Measurements from ENCODE around the gene C11orf24. TPM values are rescaled to one million over a fixed set of nuclear protein-coding genes. Genes with fewer than 3 reads are reported as not detected.

The C11orf24 gene
- total RNA-seq, 4 donors from 2014 or later = 15.1 to 48.7 (median 26.0) TPM

DNA sequence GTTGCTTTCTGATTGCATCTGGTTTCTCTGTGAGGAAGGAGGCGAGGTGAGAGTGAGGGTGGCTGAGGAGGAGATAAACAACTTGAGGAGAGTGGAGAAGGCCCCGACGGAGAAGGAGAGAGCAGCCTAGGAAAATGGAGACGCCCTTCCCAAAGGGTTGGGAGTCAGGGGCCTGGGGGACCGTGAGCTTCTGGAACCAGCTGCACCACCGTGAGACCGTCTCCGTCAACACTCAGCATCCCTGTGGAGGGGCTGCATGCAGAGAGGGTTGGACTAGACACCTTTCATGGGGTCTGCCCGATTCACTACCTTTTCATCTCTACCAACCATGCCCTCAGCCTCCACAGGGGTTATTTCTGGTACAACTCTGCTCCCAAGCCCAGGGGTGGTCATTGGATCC, 45.4 kb downstream of the C11orf24 start:
- no peak for TF ChIP-seq POLR2AphosphoS5 (IDR thresholded peaks at IDR 0.05)
- no peak for ATAC-seq
- peaks cover 0 to 3% (median 0%) of the 10 kb centered on the region in 3 donors for H3K9me3 ChIP-seq
- no peak overlapping the region for H3K4me3 ChIP-seq
- no peaks in the 10 kb centered on the region for H3K27me3 ChIP-seq
- no peaks in the 10 kb centered on the region for H3K36me3 ChIP-seq
- H3K4me1 ChIP-seq = no peaks in the 10 kb centered on the region
- H3K27ac ChIP-seq = no peak overlapping the region
- 86% methylated on average over 8 of the region's 9 CpGs; no CpG with 5 or more reads in 1 of the 2 donors for WGBS, 2 donors (ENCODE audit: low coverage in 1 of 2)

DNA sequence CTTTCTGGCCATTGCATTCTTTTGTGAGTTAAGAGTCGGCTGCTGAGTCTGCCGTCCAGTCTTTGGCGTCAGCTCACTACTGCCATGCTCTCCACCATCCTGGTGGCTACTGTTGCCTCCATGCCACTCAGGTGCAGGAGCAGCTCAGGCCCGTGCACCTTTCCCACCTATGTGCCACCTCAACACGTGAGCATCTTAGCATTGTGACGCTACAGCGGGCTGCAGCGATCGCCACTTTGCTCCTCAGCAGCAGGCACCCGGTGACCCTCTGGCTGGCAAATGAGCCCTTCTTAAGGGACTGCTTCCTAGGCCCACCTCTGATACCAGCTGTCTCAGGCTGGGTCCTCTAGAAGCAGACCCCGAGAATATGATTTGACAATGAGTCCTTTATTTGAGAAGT, 47.2 kb downstream of the C11orf24 start:
- Histone ChIP-seq H3K9me3 (no peaks in the 10 kb centered on the region), H3K27me3 (no peaks in the 10 kb centered on the region), H3K27ac (no peak overlapping the region), H3K36me3 (no peaks in the 10 kb centered on the region), H3K4me3 (no peak overlapping the region), H3K4me1 (no peaks in the 10 kb centered on the region)
- WGBS, 2 donors (ENCODE audit: low coverage in 1 of 2) = 100% methylated on average over 5 of the region's 11 CpGs; no CpG with 5 or more reads in 1 of the 2 donors
- no peak for TF ChIP-seq POLR2AphosphoS5 (IDR thresholded peaks at IDR 0.05)
- TF ChIP-seq, protein P1, sequence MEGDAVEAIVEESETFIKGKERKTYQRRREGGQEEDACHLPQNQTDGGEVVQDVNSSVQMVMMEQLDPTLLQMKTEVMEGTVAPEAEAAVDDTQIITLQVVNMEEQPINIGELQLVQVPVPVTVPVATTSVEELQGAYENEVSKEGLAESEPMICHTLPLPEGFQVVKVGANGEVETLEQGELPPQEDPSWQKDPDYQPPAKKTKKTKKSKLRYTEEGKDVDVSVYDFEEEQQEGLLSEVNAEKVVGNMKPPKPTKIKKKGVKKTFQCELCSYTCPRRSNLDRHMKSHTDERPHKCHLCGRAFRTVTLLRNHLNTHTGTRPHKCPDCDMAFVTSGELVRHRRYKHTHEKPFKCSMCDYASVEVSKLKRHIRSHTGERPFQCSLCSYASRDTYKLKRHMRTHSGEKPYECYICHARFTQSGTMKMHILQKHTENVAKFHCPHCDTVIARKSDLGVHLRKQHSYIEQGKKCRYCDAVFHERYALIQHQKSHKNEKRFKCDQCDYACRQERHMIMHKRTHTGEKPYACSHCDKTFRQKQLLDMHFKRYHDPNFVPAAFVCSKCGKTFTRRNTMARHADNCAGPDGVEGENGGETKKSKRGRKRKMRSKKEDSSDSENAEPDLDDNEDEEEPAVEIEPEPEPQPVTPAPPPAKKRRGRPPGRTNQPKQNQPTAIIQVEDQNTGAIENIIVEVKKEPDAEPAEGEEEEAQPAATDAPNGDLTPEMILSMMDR (IDR thresholded peaks at IDR 0.05) = no peak
- TF ChIP-seq POLR2A (IDR thresholded peaks at IDR 0.05) = no peak
- no peak for TF ChIP-seq EP300 (IDR thresholded peaks at IDR 0.05)
- ATAC-seq = no peak

GRCh38 chr11:68223275-68223674, 48.5 kb downstream of the C11orf24 start:
- Histone ChIP-seq H3K9me3 (no peaks in the 10 kb centered on the region), H3K4me1 (no peaks in the 10 kb centered on the region), H3K27me3 (no peaks in the 10 kb centered on the region), H3K36me3 (no peaks in the 10 kb centered on the region), H3K4me3 (no peak overlapping the region), H3K27ac (no peak overlapping the region)
- TF ChIP-seq POLR2A (IDR thresholded peaks at IDR 0.05) (no peak), POLR2AphosphoS5 (IDR thresholded peaks at IDR 0.05) (no peak), EP300 (IDR thresholded peaks at IDR 0.05) (no peak)
- TF ChIP-seq, protein P1 (IDR thresholded peaks at IDR 0.05) = no peak
- no peak for ATAC-seq
- WGBS, 2 donors (ENCODE audit: low coverage in 1 of 2) = 71 to 77% methylated on average over 6 of the region's 6 CpGs

DNA sequence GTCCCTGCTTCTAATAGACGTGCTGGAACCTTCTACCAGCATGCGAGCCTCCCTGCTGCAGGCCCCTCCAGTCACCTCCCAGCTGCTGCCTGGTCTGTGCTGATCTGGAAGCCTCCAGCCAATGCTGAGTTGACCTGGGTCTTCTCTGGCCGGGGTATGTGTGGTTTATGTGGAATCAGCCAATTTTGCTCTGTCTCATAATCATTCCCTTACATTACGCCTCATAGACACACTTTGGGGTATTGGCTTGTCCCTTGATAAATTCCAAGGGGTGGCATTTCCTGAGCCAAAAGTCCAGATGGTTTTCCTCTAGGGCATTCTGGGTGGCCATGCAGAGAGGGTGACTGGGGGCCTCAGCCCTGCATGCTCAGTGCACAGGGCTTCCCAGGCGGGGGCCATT, 50.4 kb downstream of the C11orf24 start:
- no peak for ATAC-seq
- WGBS, 2 donors (ENCODE audit: low coverage in 1 of 2) = 80% methylated on average over 1 to 4 of the region's 5 CpGs

GRCh38 chr11:68216171-68216938, 55.4 kb downstream of the C11orf24 start:
- H3K27ac ChIP-seq = no peak overlapping the region

More for the DNA sequence above, 50.4 kb downstream of the C11orf24 start:
- no peak for TF ChIP-seq POLR2A (IDR thresholded peaks at IDR 0.05)
- TF ChIP-seq, protein P1 (IDR thresholded peaks at IDR 0.05) = no peak
- TF ChIP-seq EP300 (IDR thresholded peaks at IDR 0.05) = no peak
- TF ChIP-seq POLR2AphosphoS5 (IDR thresholded peaks at IDR 0.05) = no peak
- Histone ChIP-seq H3K27ac (no peak overlapping the region), H3K4me3 (no peak overlapping the region), H3K9me3 (no peaks in the 10 kb centered on the region), H3K36me3 (no peaks in the 10 kb centered on the region), H3K4me1 (no peaks in the 10 kb centered on the region), H3K27me3 (no peaks in the 10 kb centered on the region)

More at GRCh38 chr11:68216171-68216938, 55.4 kb downstream of the C11orf24 start:
- H3K27me3 ChIP-seq = no peaks in the 10 kb centered on the region
- 70% methylated on average over 2 of the region's 22 CpGs; no CpG with 5 or more reads in 1 of the 2 donors for WGBS, 2 donors (ENCODE audit: low coverage in 1 of 2)
- ATAC-seq = no peak
- H3K4me3 ChIP-seq = no peak overlapping the region
- H3K9me3 ChIP-seq = no peaks in the 10 kb centered on the region
- H3K36me3 ChIP-seq = no peaks in the 10 kb centered on the region
- H3K4me1 ChIP-seq = peaks cover 2 to 23% (median 10%) of the 10 kb centered on the region in 3 donors
- no peak for TF ChIP-seq POLR2A (IDR thresholded peaks at IDR 0.05)
- TF ChIP-seq, protein P1 (IDR thresholded peaks at IDR 0.05) = no peak
- no peak for TF ChIP-seq POLR2AphosphoS5 (IDR thresholded peaks at IDR 0.05)
- TF ChIP-seq EP300 (IDR thresholded peaks at IDR 0.05) = no peak
